Activated B cell treated with CpG ODN at 0.5 μM for 24 hours (primary cell): ENCODE data around the gene ZGPAT. TPM values are rescaled to one million over a fixed set of nuclear protein-coding genes. Genes with fewer than 3 reads are reported as not detected.

Experiments used
- ATAC-seq: fragments of 200-7000 bp; cut with Tn5 transposase; one replicate; pipeline ENCODE4 v1.10.0; 2021; ENCODE audit warnings: low read depth, mild to moderate bottlenecking, moderate library complexity
- CTCF ChIA-PET: fragments of 350-600 bp; sonication (Branson Sonifier 250); formaldehyde crosslinking; loops from one replicate; lab custom pipeline; 2021; ENCODE audit warnings: antibody characterized with exemption; lab: Charles Lee
- POLR2A ChIA-PET: fragments of 350-600 bp; sonication (Branson Sonifier 250); formaldehyde crosslinking; loops from one replicate; lab custom pipeline; 2021; ENCODE audit warnings: antibody characterized with exemption; lab: Charles Lee
- DNase-seq: peaks from one replicate; pipeline ENCODE4 v3.0.0; 2022
- H3K27ac Mint-ChIP-seq: one replicate; pipeline ENCODE4 v1.8.0; 2020; ENCODE audit warnings: mixed read lengths
- H3K27me3 Mint-ChIP-seq: one replicate; pipeline ENCODE4 v1.8.0; 2021; ENCODE audit warnings: mixed read lengths
- H3K36me3 Mint-ChIP-seq: one replicate; pipeline ENCODE4 v1.8.0; 2021; ENCODE audit warnings: low read depth, mixed read lengths
- H3K4me1 Mint-ChIP-seq: one replicate; pipeline ENCODE4 v1.8.0; 2021; ENCODE audit warnings: mixed read lengths
- H3K4me3 Mint-ChIP-seq: one replicate; pipeline ENCODE4 v1.8.0; 2020; ENCODE audit warnings: mild to moderate bottlenecking, mixed read lengths
- H3K9me3 Mint-ChIP-seq: one replicate; pipeline ENCODE4 v1.8.0; 2020; ENCODE audit warnings: mixed read lengths
- CTCF ChIP-seq: fragments of 200-600 bp; IDR thresholded peaks from one replicate; pipeline ENCODE4 v1.8.0; 2022; ENCODE audit warnings: antibody characterized with exemption, mild to moderate bottlenecking
- intact Hi-C: fragments of 100-400 bp; cut with micrococcal nuclease; formaldehyde crosslinking; loops from one replicate; pipeline ENCODE4 v1.15.1; 2024
- total RNA-seq: library from RNA; stranded (reverse); gene quantifications from 2 replicates; pipeline ENCODE4 v1.2.3, GENCODE V29; 2022

Gene ZGPAT
- total RNA-seq, 1 donor from 2014 or later, result 44.0 TPM

GRCh38 chr20:63687419-63688178 lies 20.2 kb upstream of the ZGPAT start:
- DNase-seq, result no peak
- H3K27me3 Mint-ChIP-seq, result no peaks in the 10 kb centered on the region
- POLR2A ChIA-PET, result interaction anchor here (0.8 kb wide), 1 partner anchor 13 kb away, joined by 3 read pairs; no protein-coding TSS in a partner anchor
- H3K36me3 Mint-ChIP-seq, result no peaks in the 10 kb centered on the region
- H3K27ac Mint-ChIP-seq, result no peak overlapping the region
- H3K4me3 Mint-ChIP-seq, result no peak overlapping the region
- TF ChIP-seq CTCF, result no peak
- CTCF ChIA-PET, result no interaction called here
- intact Hi-C loops, result no loop called here
- peaks cover 4% of the 10 kb centered on the region for H3K4me1 Mint-ChIP-seq
- no peaks in the 10 kb centered on the region for H3K9me3 Mint-ChIP-seq
- no peak for ATAC-seq

GRCh38 chr20:63688228-63689045 lies 19.4 kb upstream of the ZGPAT start:
- DNase-seq (no peak), ATAC-seq (no peak)
- CTCF ChIA-PET, result no interaction called here
- POLR2A ChIA-PET, result interaction anchor here (0.6 kb wide), 1 partner anchor 19 kb away, joined by 3 read pairs; no protein-coding TSS in a partner anchor
- H3K4me3 Mint-ChIP-seq, result no peak overlapping the region
- no peak for TF ChIP-seq CTCF
- no peaks in the 10 kb centered on the region for H3K36me3 Mint-ChIP-seq
- H3K9me3 Mint-ChIP-seq, result no peaks in the 10 kb centered on the region
- intact Hi-C loops, result no loop called here
- no peak overlapping the region for H3K27ac Mint-ChIP-seq
- no peaks in the 10 kb centered on the region for H3K27me3 Mint-ChIP-seq
- H3K4me1 Mint-ChIP-seq, result peaks cover 4% of the 10 kb centered on the region

- ChIA-PET POLR2A (interaction anchor here (0.6 kb wide), 1 partner anchor 18 kb away, joined by 3 read pairs; no protein-coding TSS in a partner anchor), CTCF (no interaction called here)
- TF ChIP-seq CTCF, result no peak
- Mint-ChIP-seq H3K9me3 (no peaks in the 10 kb centered on the region), H3K4me3 (no peak overlapping the region), H3K4me1 (peaks cover 4% of the 10 kb centered on the region), H3K36me3 (peaks cover 4% of the 10 kb centered on the region), H3K27me3 (no peaks in the 10 kb centered on the region), H3K27ac (no peak overlapping the region)
- DNase-seq (no peak), ATAC-seq (no peak)
- intact Hi-C loops, result no loop called here
These were observed 18.5 kb upstream of the ZGPAT start for GRCh38 chr20:63689046-63690002.

GRCh38 chr20:63690003-63690897 lies 17.6 kb upstream of the ZGPAT start:
- Mint-ChIP-seq H3K4me1 (peaks cover 4% of the 10 kb centered on the region), H3K27me3 (no peaks in the 10 kb centered on the region), H3K36me3 (peaks cover 4% of the 10 kb centered on the region), H3K4me3 (no peak overlapping the region), H3K27ac (no peak overlapping the region), H3K9me3 (no peaks in the 10 kb centered on the region)
- TF ChIP-seq CTCF, result no peak
- ChIA-PET CTCF (no interaction called here), POLR2A (interaction anchor here (0.6 kb wide), 1 partner anchor 147 kb away, joined by 3 read pairs; no protein-coding TSS in a partner anchor)
- intact Hi-C loops, result no loop called here
- ATAC-seq (no peak), DNase-seq (no peak)
